Brain microvascular endothelial cell (primary cell): Measurements from ENCODE around the gene MARVELD1.
A peak's percentile ranks its signal among the peaks of the same experiment; 100 is the strongest.

Experiments
- DNase-seq: peaks from one replicate; pipeline ENCODE4 v3.0.0-alpha.2; 2020
- H3K27ac ChIP-seq: fragments of 250-450 bp; sonication (Bioruptor Pico); 2 replicates; pipeline ENCODE4 v1.5.1; 2020; ENCODE audit warnings: mild to moderate bottlenecking, moderate library complexity
- H3K27me3 ChIP-seq: fragments of 250-450 bp; sonication (Bioruptor Pico); replicated peaks from 2 replicates; pipeline ENCODE4 v1.5.1; 2020; ENCODE audit warnings: mild to moderate bottlenecking
- H3K36me3 ChIP-seq: fragments of 250-450 bp; sonication (Bioruptor Pico); replicated peaks from 2 replicates; pipeline ENCODE4 v1.5.1; 2020; ENCODE audit warnings: mild to moderate bottlenecking
- H3K4me3 ChIP-seq: 2 replicates; pipeline ENCODE4 v1.5.1; 2011; ENCODE audit warnings: low read depth, mild to moderate bottlenecking, control low read depth, low read length, moderate library complexity
- CTCF ChIP-seq: IDR thresholded peaks from 2 replicates; pipeline ENCODE4 v1.5.1; 2011; ENCODE audit warnings: low read depth, mild to moderate bottlenecking, moderate library complexity, low read length, control low read depth, inconsistent platforms; ENCODE audit errors: missing control alignments
- in situ Hi-C: cut with HindIII; loops from 2 replicates; pipeline ENCODE4 v1.10.0; 2017; ENCODE audit warnings: low sequenced_read_pairs, low pct_ligation_motif_present

Gene MARVELD1

GRCh38 chr10:97762816-97763215 is 49.3 kb downstream of the MARVELD1 start:
- peak; percentile 2 for DNase-seq
- TF ChIP-seq CTCF: no peak

GRCh38 chr10:97763411-97763810 is 49.9 kb downstream of the MARVELD1 start:
- peaks cover 18% of the 10 kb centered on the region for H3K36me3 ChIP-seq
- H3K27ac ChIP-seq: no peak overlapping the region
- DNase-seq: no peak
- TF ChIP-seq CTCF: no peak
- no peak overlapping the region for H3K4me3 ChIP-seq
- no peaks in the 10 kb centered on the region for H3K27me3 ChIP-seq
- in situ Hi-C loops: loop anchor here (25.0 kb wide), 1 partner anchor 99 kb away; no protein-coding TSS in a partner anchor

More at GRCh38 chr10:97762816-97763215, 49.3 kb downstream of the MARVELD1 start:
- Histone ChIP-seq H3K36me3 (peaks cover 18% of the 10 kb centered on the region), H3K27ac (no peak overlapping the region), H3K27me3 (no peaks in the 10 kb centered on the region), H3K4me3 (no peak overlapping the region)
- in situ Hi-C loops: loop anchor here (25.0 kb wide), 1 partner anchor 99 kb away; no protein-coding TSS in a partner anchor

GRCh38 chr10:97763947-97764346 is 50.4 kb downstream of the MARVELD1 start:
- Histone ChIP-seq H3K27me3 (no peaks in the 10 kb centered on the region), H3K4me3 (no peak overlapping the region), H3K36me3 (peaks cover 18% of the 10 kb centered on the region), H3K27ac (no peak overlapping the region)
- in situ Hi-C loops: loop anchor here (25.0 kb wide), 1 partner anchor 98 kb away; no protein-coding TSS in a partner anchor
- DNase-seq: no peak
- TF ChIP-seq CTCF: no peak

GRCh38 chr10:97764519-97764931 is 51.0 kb downstream of the MARVELD1 start:
- Histone ChIP-seq H3K4me3 (no peak overlapping the region), H3K27ac (no peak overlapping the region), H3K27me3 (no peaks in the 10 kb centered on the region), H3K36me3 (peaks cover 15% of the 10 kb centered on the region)
- no peak for TF ChIP-seq CTCF
- in situ Hi-C loops: loop anchor here (25.0 kb wide), 1 partner anchor 98 kb away; no protein-coding TSS in a partner anchor
- no peak for DNase-seq

- no peak for DNase-seq
- Histone ChIP-seq H3K27ac (no peak overlapping the region), H3K27me3 (peaks cover 2% of the 10 kb centered on the region), H3K4me3 (no peak overlapping the region), H3K36me3 (peaks cover 8% of the 10 kb centered on the region)
- TF ChIP-seq CTCF: no peak
- in situ Hi-C loops: loop anchor here (25.0 kb wide), 1 partner anchor 97 kb away; no protein-coding TSS in a partner anchor
Measured at GRCh38 chr10:97765201-97765600, 51.7 kb downstream of the MARVELD1 start.
